ENCODE measurements around the gene BNIP5. TPM values are rescaled to one million over a fixed set of nuclear protein-coding genes. Genes with fewer than 3 reads are reported as not detected.
A peak's percentile ranks its signal among the peaks of the same experiment; 100 is the strongest.

BNIP5 gene
- total and polyA plus RNA-seq, 2 of the 13 experiments (the other 11 are each of a cell fraction or from before 2014, with no cell fraction given): not detected

DNA sequence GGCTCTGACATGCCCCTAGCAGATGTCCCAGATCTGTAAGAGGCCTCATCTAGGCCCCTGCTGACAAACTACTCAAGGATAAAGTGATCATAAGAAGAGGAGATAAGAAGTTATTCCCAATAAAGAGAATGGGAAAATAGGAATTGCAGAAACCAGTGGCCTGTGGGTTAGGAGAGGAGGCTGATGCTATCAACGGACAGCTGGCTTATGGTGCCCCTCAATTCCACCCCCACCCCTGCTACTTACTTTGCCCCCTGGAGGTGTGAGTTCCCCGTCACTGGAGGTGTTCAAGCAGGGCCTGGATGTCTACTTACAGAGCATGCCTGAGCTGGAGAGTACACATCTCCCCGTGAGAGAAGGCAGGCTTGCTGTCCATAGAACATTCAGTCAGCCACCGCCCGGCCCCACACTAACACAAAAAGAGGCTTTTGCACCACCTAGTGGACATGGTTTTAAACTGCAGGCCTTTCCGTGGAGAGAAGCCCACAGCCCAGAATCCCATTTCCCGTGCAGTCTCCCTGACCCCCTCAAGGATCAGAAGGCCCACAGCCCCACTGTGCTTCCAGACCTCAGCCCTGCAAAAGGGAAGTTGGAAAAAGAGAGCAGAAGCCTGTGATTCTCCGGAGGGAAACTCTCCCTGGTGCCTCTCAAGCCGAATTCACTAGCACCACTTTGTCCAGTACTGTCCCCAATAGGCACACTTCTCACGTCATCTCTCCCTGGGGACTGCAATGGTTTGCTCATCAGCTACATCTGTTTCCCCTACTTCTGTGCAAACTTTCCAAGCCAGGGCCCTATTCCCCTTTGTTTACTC is 23.8 kb upstream of the BNIP5 start (continued):
- TF ChIP-seq, protein P1, sequence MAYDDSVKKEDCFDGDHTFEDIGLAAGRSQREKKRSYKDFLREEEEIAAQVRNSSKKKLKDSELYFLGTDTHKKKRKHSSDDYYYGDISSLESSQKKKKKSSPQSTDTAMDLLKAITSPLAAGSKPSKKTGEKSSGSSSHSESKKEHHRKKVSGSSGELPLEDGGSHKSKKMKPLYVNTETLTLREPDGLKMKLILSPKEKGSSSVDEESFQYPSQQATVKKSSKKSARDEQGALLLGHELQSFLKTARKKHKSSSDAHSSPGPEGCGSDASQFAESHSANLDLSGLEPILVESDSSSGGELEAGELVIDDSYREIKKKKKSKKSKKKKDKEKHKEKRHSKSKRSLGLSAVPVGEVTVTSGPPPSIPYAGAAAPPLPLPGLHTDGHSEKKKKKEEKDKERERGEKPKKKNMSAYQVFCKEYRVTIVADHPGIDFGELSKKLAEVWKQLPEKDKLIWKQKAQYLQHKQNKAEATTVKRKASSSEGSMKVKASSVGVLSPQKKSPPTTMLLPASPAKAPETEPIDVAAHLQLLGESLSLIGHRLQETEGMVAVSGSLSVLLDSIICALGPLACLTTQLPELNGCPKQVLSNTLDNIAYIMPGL (CRISPR knock-in tag; IDR thresholded peaks at IDR 0.05; ENCODE audit: borderline replicate concordance in 1 of 2, low read depth in 1 of 2): peak; percentile 62 to 65; a peak in 2 of 4 replicates
- peak; percentile 27; the same call in 1 of the 2 replicates for TF ChIP-seq ERF (CRISPR knock-in tag; IDR thresholded peaks at IDR 0.05)
- peak; percentile 48; the same call in 1 of the 2 replicates for TF ChIP-seq KDM2A (CRISPR knock-in tag; IDR thresholded peaks at IDR 0.05; ENCODE audit: borderline replicate concordance, low read depth)
- TF ChIP-seq, protein P2, sequence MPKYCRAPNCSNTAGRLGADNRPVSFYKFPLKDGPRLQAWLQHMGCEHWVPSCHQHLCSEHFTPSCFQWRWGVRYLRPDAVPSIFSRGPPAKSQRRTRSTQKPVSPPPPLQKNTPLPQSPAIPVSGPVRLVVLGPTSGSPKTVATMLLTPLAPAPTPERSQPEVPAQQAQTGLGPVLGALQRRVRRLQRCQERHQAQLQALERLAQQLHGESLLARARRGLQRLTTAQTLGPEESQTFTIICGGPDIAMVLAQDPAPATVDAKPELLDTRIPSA (CRISPR knock-in tag; IDR thresholded peaks at IDR 0.05; ENCODE audit: borderline replicate concordance): 0 out of 2 replicates have a peak, but pooled peaks have one; percentile 61
- 0 out of 2 replicates have a peak, but pooled peaks have one; percentile 58 for TF ChIP-seq ZNF431 (CRISPR knock-in tag; IDR thresholded peaks at IDR 0.05; ENCODE audit: borderline replicate concordance, low read depth)
- TF ChIP-seq NFE2 (CRISPR knock-in tag; IDR thresholded peaks at IDR 0.05): no peak
- 0 out of 2 replicates have a peak, but pooled peaks have one; percentile 43 for TF ChIP-seq MIXL1 (CRISPR knock-in tag; IDR thresholded peaks at IDR 0.05)
- TF ChIP-seq, protein P3, sequence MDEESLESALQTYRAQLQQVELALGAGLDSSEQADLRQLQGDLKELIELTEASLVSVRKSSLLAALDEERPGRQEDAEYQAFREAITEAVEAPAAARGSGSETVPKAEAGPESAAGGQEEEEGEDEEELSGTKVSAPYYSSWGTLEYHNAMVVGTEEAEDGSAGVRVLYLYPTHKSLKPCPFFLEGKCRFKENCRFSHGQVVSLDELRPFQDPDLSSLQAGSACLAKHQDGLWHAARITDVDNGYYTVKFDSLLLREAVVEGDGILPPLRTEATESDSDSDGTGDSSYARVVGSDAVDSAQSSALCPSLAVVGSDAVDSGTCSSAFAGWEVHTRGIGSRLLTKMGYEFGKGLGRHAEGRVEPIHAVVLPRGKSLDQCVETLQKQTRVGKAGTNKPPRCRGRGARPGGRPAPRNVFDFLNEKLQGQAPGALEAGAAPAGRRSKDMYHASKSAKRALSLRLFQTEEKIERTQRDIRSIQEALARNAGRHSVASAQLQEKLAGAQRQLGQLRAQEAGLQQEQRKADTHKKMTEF (CRISPR knock-in tag; IDR thresholded peaks at IDR 0.05): 0 out of 2 replicates have a peak, but pooled peaks have one; percentile 53
- 0 out of 2 replicates have a peak, but pooled peaks have one; percentile 43 for TF ChIP-seq ZNF264 (CRISPR knock-in tag; IDR thresholded peaks at IDR 0.05)
- no peak for TF ChIP-seq TEAD2 (CRISPR knock-in tag; IDR thresholded peaks at IDR 0.05)
- no peak for TF ChIP-seq GZF1 (CRISPR knock-in tag; IDR thresholded peaks at IDR 0.05)
- no peak for TF ChIP-seq FIP1L1 (IDR thresholded peaks at IDR 0.05; ENCODE audit: borderline replicate concordance, insufficient read depth, low read depth, low read length)
- peak; percentile 70; the same call in 1 of the 2 replicates for TF ChIP-seq KDM3A (CRISPR knock-in tag; IDR thresholded peaks at IDR 0.05; ENCODE audit: low read depth)
- no peak for TF ChIP-seq ATF7-NPFF (CRISPR knock-in tag; IDR thresholded peaks at IDR 0.05; ENCODE audit: low read depth)
- TF ChIP-seq CREM (IDR thresholded peaks at IDR 0.05): no peak
- TF ChIP-seq CREM (CRISPR knock-in tag; IDR thresholded peaks at IDR 0.05): no peak
- TF ChIP-seq ZNF33A (CRISPR knock-in tag; IDR thresholded peaks at IDR 0.05; ENCODE audit: borderline replicate concordance): 0 out of 2 replicates have a peak, but pooled peaks have one; percentile 35
- 0 out of 2 replicates have a peak, but pooled peaks have one; percentile 39 for TF ChIP-seq REPIN1 (CRISPR knock-in tag; IDR thresholded peaks at IDR 0.05; ENCODE audit: borderline replicate concordance, low read depth)
- TF ChIP-seq, protein P4, sequence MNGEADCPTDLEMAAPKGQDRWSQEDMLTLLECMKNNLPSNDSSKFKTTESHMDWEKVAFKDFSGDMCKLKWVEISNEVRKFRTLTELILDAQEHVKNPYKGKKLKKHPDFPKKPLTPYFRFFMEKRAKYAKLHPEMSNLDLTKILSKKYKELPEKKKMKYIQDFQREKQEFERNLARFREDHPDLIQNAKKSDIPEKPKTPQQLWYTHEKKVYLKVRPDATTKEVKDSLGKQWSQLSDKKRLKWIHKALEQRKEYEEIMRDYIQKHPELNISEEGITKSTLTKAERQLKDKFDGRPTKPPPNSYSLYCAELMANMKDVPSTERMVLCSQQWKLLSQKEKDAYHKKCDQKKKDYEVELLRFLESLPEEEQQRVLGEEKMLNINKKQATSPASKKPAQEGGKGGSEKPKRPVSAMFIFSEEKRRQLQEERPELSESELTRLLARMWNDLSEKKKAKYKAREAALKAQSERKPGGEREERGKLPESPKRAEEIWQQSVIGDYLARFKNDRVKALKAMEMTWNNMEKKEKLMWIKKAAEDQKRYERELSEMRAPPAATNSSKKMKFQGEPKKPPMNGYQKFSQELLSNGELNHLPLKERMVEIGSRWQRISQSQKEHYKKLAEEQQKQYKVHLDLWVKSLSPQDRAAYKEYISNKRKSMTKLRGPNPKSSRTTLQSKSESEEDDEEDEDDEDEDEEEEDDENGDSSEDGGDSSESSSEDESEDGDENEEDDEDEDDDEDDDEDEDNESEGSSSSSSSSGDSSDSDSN (CRISPR knock-in tag; IDR thresholded peaks at IDR 0.05): 0 out of 2 replicates have a peak, but pooled peaks have one; percentile 22
- peak; percentile 44 for TF ChIP-seq HOXA3 (CRISPR knock-in tag; IDR thresholded peaks at IDR 0.05)
- 0 out of 2 replicates have a peak, but pooled peaks have one; percentile 32 for TF ChIP-seq ZNF350 (CRISPR knock-in tag; IDR thresholded peaks at IDR 0.05; ENCODE audit: borderline replicate concordance, low read depth)

Data from HepG2 (cell line).